HCT116 (cell line): ENCODE data around the gene MARVELD3. TPM values are rescaled to one million over a fixed set of nuclear protein-coding genes. Genes with fewer than 3 reads are reported as not detected.

ENCODE experiments used
- ATAC-seq: fragments of 200-7000 bp; cut with Tn5 transposase; 2 replicates; pipeline ENCODE4 v1.9.1; 2020; ENCODE audit warnings: mild to moderate bottlenecking, moderate library complexity
- BruUV-seq: library from RNA; stranded (reverse); fragments of 400-500 nt; replicated peaks from 2 replicates; lab custom pipeline; 2021; lab: Mats Ljungman, UMichigan
- CTCF ChIA-PET: fragments of 300-600 bp; sonication (Branson Sonifier 250); formaldehyde crosslinking; loops from one replicate; lab custom pipeline; 2021; ENCODE audit warnings: antibody characterized with exemption; lab: Charles Lee
- POLR2A ChIA-PET: fragments of 300-600, 350-600 bp; sonication (Branson Sonifier 250); formaldehyde crosslinking; loops from one replicate; lab custom pipeline; 2021; ENCODE audit warnings: antibody characterized with exemption; lab: Charles Lee
- RAD21 ChIA-PET, 2 experiments: fragments of 300-600 bp; sonication (Branson Sonifier 250); formaldehyde crosslinking; loops; one replicate each; lab custom pipeline; 2023; ENCODE audit warnings: low total read pairs in 2 of 2; ENCODE audit not compliant: uncharacterized antibody in 2 of 2, unreplicated experiment in 2 of 2, low non-redundant PET in 1 of 2; lab: Charles Lee
- DNase-seq: peaks from one replicate; pipeline ENCODE4 v3.0.0-alpha.2; 2010; ENCODE audit warnings: low read depth, low spot score
- H2AFZ ChIP-seq: fragments of 200-600 bp; shearing (Covaris generic), sonication (generic); 2 replicates; pipeline ENCODE4 v1.6.1; 2017; ENCODE audit warnings: low read depth, mixed run types, mixed read lengths, antibody characterized with exemption, low read length; ENCODE audit not compliant: poor library complexity, severe bottlenecking
- H3K27ac ChIP-seq: 2 replicates; pipeline ENCODE4 v1.5.1; 2012; ENCODE audit warnings: low read depth, low read length
- H3K27me3 ChIP-seq: fragments of 200-600 bp; sonication (generic); 2 replicates; pipeline ENCODE4 v1.6.1; 2016; ENCODE audit warnings: mixed run types, low read length, mixed read lengths; ENCODE audit not compliant: insufficient read depth
- H3K36me3 ChIP-seq, 2 experiments: fragments of 200-500 bp in 1 of 2; fragments of 200-600 bp in 1 of 2; sonication (Bioruptor generic) in 1 of 2; sonication (generic) in 1 of 2; 2 replicates each; pipeline versions ENCODE4 v1.5.1 to v1.6.1; 2014 to 2016; ENCODE audit warnings: low read length in 2 of 2, inconsistent platforms in 1 of 2, mixed read lengths in 1 of 2, mixed run types in 1 of 2; ENCODE audit not compliant: insufficient read depth in 2 of 2, control insufficient read depth in 1 of 2
- H3K4me1 ChIP-seq, 2 experiments: fragments of 200-600 bp in 1 of 2; sonication (generic) in 1 of 2; 2 replicates each; pipeline versions ENCODE4 v1.5.1 to v1.6.1; 2012 to 2017; ENCODE audit warnings: low read length in 2 of 2, inconsistent platforms in 1 of 2, mild to moderate bottlenecking in 1 of 2, mixed read lengths in 1 of 2, mixed run types in 1 of 2, moderate library complexity in 1 of 2; ENCODE audit not compliant: insufficient read depth in 2 of 2, control insufficient read depth in 1 of 2
- H3K4me2 ChIP-seq: fragments of 200-600 bp; sonication (generic); 2 replicates; pipeline ENCODE4 v1.6.1; 2017; ENCODE audit warnings: mixed run types, low read length, mixed read lengths
- H3K4me3 ChIP-seq, 2 experiments: fragments of 200-600 bp in 1 of 2; sonication (generic) in 1 of 2; replicated peaks in 1 of 2; 2 replicates each; pipeline ENCODE4 v1.5.1; 2011 to 2016; ENCODE audit warnings: low read length in 2 of 2, control low read depth in 1 of 2, low read depth in 1 of 2, mild to moderate bottlenecking in 1 of 2, mixed read lengths in 1 of 2, mixed run types in 1 of 2
- H3K79me2 ChIP-seq: fragments of 200-600 bp; sonication (generic); 2 replicates; pipeline ENCODE4 v1.6.1; 2017; ENCODE audit warnings: mild to moderate bottlenecking, mixed run types, low read length, moderate library complexity, mixed read lengths; ENCODE audit not compliant: insufficient read depth
- H3K9ac ChIP-seq: fragments of 200-600 bp; sonication (generic); 2 replicates; pipeline ENCODE4 v1.6.1; 2016; ENCODE audit warnings: low read length, mixed read lengths
- H3K9me2 ChIP-seq: fragments of 200-600 bp; sonication (generic), shearing (Covaris generic); 2 replicates; pipeline ENCODE4 v1.6.1; 2017; ENCODE audit warnings: mixed run types, mild to moderate bottlenecking, moderate library complexity; ENCODE audit not compliant: insufficient read depth
- H3K9me3 ChIP-seq, 2 experiments: fragments of 200-500 bp in 1 of 2; fragments of 200-600 bp in 1 of 2; sonication (Bioruptor generic) in 1 of 2; sonication (generic) in 1 of 2; 2 replicates each; pipeline ENCODE4 v1.6.1; 2014 to 2017; ENCODE audit warnings: low read length in 2 of 2, mixed read lengths in 2 of 2, inconsistent platforms in 1 of 2, low read depth in 1 of 2, mild to moderate bottlenecking in 1 of 2, mixed run types in 1 of 2, moderate library complexity in 1 of 2; ENCODE audit not compliant: control insufficient read depth in 1 of 2, insufficient read depth in 1 of 2
- H4K20me1 ChIP-seq: fragments of 200-600 bp; sonication (generic), shearing (Covaris generic); 2 replicates; pipeline ENCODE4 v1.6.1; 2017; ENCODE audit warnings: mixed run types, mild to moderate bottlenecking, moderate library complexity; ENCODE audit not compliant: insufficient read depth
- ELF1 ChIP-seq: IDR thresholded peaks from 2 replicates; pipeline ENCODE4 v1.6.1; 2012; ENCODE audit warnings: low read depth, borderline replicate concordance
- MAX ChIP-seq: IDR thresholded peaks from 2 replicates; pipeline ENCODE4 v1.6.1; 2012
- RAD21 ChIP-seq: IDR thresholded peaks from 2 replicates; pipeline ENCODE4 v1.6.1; 2012; ENCODE audit warnings: low read depth, mild to moderate bottlenecking
- REST ChIP-seq: IDR thresholded peaks from 2 replicates; pipeline ENCODE4 v1.6.1; 2012; ENCODE audit warnings: low read depth
- TCF7L2 ChIP-seq: IDR thresholded peaks from 2 replicates; pipeline ENCODE4 v1.7.0; 2011; ENCODE audit warnings: borderline replicate concordance, inconsistent platforms; ENCODE audit not compliant: insufficient read depth, insufficient read length; ENCODE audit errors: extremely low read depth
- ZNF274 ChIP-seq: fragments of 200-500 bp; sonication (Bioruptor generic); IDR thresholded peaks from 2 replicates; pipeline ENCODE4 v1.6.1; 2014; ENCODE audit warnings: mild to moderate bottlenecking, low read depth, low read length, inconsistent platforms
- intact Hi-C: fragments of 100-400 bp; cut with micrococcal nuclease; formaldehyde crosslinking; loops from 2 replicates; pipeline ENCODE4 v1.10.0; 2022
- total RNA-seq: library from RNA; stranded (reverse); gene quantifications from one replicate; pipeline ENCODE4 v1.2.1, GENCODE V29; 2021; ENCODE audit not compliant: unreplicated experiment

Gene MARVELD3
- total RNA-seq, 1 experiment from 2014 or later: 20.9 TPM

- BruUV-seq: no TSS peak
- intact Hi-C loops: loop anchor here (5.0 kb wide), 1 partner anchor 81 kb away; no protein-coding TSS in a partner anchor
- H3K9ac ChIP-seq: no peak overlapping the region
- TF ChIP-seq RAD21 (no peak), MAX (no peak), ELF1 (no peak), TCF7L2 (no peak), ZNF274 (no peak), REST (no peak)
- H3K9me3 ChIP-seq: no peaks in the 10 kb centered on the region
- H4K20me1 ChIP-seq: no peaks in the 10 kb centered on the region
- H3K4me2 ChIP-seq: no peak overlapping the region
- no peaks in the 10 kb centered on the region for H3K27me3 ChIP-seq
- CTCF ChIA-PET: no interaction called here
- RAD21 ChIA-PET: no interaction called here
- DNase-seq: no peak
- H2AFZ ChIP-seq: no peak overlapping the region
- ATAC-seq: no peak
- POLR2A ChIA-PET: no interaction called here
- H3K4me3 ChIP-seq: no peak overlapping the region
- H3K36me3 ChIP-seq: peaks cover 7 to 8% of the 10 kb centered on the region in 2 experiments; a peak in 3 of 4 replicates
- H3K9me2 ChIP-seq: no peaks in the 10 kb centered on the region
- no peaks in the 10 kb centered on the region for H3K79me2 ChIP-seq
- no peak overlapping the region for H3K27ac ChIP-seq
- no peaks in the 10 kb centered on the region for H3K4me1 ChIP-seq
Observed at GRCh38 chr16:71671165-71671564, 45.2 kb downstream of the MARVELD3 start.
